Measurements from ENCODE around the gene OXCT2. TPM values are rescaled to one million over a fixed set of nuclear protein-coding genes. Genes with fewer than 3 reads are reported as not detected.

OXCT2 gene
- total and polyA plus RNA-seq, 2 donors (not counting 1 experiment from before 2014, with no cell fraction given) = 1.0 to 1.9 TPM

DNA sequence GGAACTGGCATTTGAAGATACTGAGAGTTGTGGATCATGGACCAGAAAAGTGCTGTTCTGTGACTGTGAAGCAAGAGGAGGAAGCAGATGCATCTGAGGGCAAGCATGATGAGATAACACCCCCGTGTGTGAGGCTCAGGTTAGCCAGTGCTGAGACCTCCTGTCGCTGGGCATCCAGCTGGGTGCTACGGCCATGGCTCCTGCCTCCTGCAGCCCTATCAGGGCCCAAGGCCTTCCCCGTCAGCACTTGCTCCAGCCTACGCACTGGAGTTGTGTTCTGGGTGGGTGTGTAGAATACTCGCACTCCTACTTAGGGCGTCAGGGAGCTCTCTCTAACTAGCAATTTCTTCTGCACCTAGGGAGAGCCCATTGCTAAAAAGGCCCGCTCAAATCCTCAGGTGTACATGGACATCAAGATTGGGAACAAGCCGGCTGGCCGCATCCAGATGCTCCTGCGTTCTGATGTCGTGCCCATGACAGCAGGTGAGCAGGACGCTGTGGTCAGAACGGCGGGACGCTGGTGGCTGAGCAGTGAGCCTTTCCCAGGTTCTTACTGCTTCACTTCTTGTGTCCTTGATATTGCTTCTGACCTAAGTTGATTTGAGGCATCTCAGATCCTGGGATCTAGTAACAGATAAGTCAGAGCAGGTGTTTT is 26.0 kb downstream of the OXCT2 start:
- H3K4me1 Mint-ChIP-seq = peaks cover 7% of the 10 kb centered on the region
- no peak for DNase-seq
- Histone ChIP-seq H3K79me2 (ENCODE audit: control insufficient read depth, insufficient read depth, low read length) (no peaks in the 10 kb centered on the region), H3K4me3 (ENCODE audit: control extremely low read depth in 1 of 5, extremely low read depth in 1 of 5, insufficient read depth in 1 of 5, low read depth in 2 of 5, low read length in 4 of 5) (no peak overlapping the region), H3K9me3 (ENCODE audit: control extremely low read depth in 1 of 3, control insufficient read depth in 2 of 3, insufficient read depth in 1 of 3, low read length in 2 of 3) (no peaks in the 10 kb centered on the region), H3K27ac (ENCODE audit: low read length in 2 of 2) (no peak overlapping the region), H3K4me1 (ENCODE audit: control insufficient read depth in 2 of 2, insufficient read depth in 2 of 2, low read length in 2 of 2) (no peaks in the 10 kb centered on the region), H3K4me2 (replicated peaks; ENCODE audit: low read depth, low read length, poor library complexity, severe bottlenecking) (no peak overlapping the region), H3K9ac (ENCODE audit: low read length) (no peak overlapping the region), H2AFZ (ENCODE audit: insufficient read depth, low read depth, low read length, poor library complexity, severe bottlenecking) (no peak overlapping the region), H4K20me1 (ENCODE audit: control insufficient read depth, insufficient read depth, low read length, poor library complexity, severe bottlenecking) (peaks cover 5% of the 10 kb centered on the region), H3K27me3 (replicated peaks in 1 of 4; ENCODE audit: control extremely low read depth in 1 of 4, control insufficient read depth in 3 of 4, insufficient read depth in 4 of 4, low read length in 3 of 4) (no peaks in the 10 kb centered on the region), H3K36me3 (replicated peaks in 1 of 2; ENCODE audit: control extremely low read depth in 1 of 2, control insufficient read depth in 1 of 2, extremely low read depth in 1 of 2, insufficient read depth in 2 of 2, low read length in 1 of 2) (peaks cover 11 to 91% of the 10 kb centered on the region in 2 experiments)
- 94% methylated on average over 12 of the region's 16 CpGs for WGBS (ENCODE audit: insufficient coverage)
- intact Hi-C loops (cut with micrococcal nuclease) = no loop called here
- POLR2A ChIA-PET = no interaction called here
- no peaks in the 10 kb centered on the region for H3K9me3 Mint-ChIP-seq (ENCODE audit: insufficient read depth)
- no peak for TF ChIP-seq EZH2 (IDR thresholded peaks at IDR 0.05; ENCODE audit: borderline replicate concordance, insufficient read depth, low read depth, low read length, poor library complexity, severe bottlenecking)
- TF ChIP-seq, protein P1, sequence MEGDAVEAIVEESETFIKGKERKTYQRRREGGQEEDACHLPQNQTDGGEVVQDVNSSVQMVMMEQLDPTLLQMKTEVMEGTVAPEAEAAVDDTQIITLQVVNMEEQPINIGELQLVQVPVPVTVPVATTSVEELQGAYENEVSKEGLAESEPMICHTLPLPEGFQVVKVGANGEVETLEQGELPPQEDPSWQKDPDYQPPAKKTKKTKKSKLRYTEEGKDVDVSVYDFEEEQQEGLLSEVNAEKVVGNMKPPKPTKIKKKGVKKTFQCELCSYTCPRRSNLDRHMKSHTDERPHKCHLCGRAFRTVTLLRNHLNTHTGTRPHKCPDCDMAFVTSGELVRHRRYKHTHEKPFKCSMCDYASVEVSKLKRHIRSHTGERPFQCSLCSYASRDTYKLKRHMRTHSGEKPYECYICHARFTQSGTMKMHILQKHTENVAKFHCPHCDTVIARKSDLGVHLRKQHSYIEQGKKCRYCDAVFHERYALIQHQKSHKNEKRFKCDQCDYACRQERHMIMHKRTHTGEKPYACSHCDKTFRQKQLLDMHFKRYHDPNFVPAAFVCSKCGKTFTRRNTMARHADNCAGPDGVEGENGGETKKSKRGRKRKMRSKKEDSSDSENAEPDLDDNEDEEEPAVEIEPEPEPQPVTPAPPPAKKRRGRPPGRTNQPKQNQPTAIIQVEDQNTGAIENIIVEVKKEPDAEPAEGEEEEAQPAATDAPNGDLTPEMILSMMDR (IDR thresholded peaks at IDR 0.05) = no peak
- ATAC-seq (ENCODE audit: low read depth) = no peak
- CTCF ChIA-PET = no interaction called here
- no peak overlapping the region for H3K4me3 Mint-ChIP-seq
- no peaks in the 10 kb centered on the region for H3K27me3 Mint-ChIP-seq
- no peak overlapping the region for H3K27ac Mint-ChIP-seq
